Measurements from ENCODE around the gene ACVRL1. TPM values are rescaled to one million over a fixed set of nuclear protein-coding genes. Genes with fewer than 3 reads are reported as not detected.

ACVRL1 gene
- total RNA-seq, 2 experiments from 2014 or later = not detected

DNA sequence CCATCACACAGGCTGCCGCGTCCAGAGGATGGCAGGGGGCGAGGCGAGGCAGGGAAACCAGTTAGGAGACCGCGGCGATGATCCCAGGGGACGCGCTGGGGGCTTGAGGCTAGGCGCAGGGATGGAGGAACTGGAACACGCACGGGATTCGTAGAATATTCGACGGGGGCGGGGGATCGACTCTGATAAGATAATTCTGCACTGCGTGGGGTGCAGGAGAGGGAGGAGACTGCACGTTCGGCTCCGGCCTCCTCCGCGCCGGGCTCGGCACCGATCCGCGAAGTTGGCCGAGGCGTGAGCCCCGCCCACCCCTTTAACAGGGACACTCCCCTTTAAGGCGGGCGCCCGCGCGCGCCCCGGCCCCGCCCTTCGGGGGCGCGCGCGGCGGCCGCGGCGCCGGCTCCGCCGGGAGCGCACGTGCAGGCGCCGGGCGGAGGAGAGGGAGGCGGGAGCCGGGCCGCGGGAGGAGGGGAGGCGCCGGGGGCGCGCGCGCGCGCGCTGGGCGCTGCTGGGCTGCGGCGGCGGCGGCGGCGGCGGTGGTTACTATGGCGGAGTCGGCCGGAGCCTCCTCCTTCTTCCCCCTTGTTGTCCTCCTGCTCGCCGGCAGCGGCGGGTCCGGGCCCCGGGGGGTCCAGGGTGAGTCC lies 44.0 kb downstream of the ACVRL1 start, which contains the start of gene ACVR1B:
ACVR1B (plus strand) TSS at position 501 of the 644 bp plus-strand sequence; CDS start at position 546, 45 bp downstream.
- CTCF ChIA-PET = interaction anchor here (1.0 to 3.8 kb wide), 6 partner anchors 20 to 74 kb away, joined by 3 to 14 read pairs (median 4); no protein-coding TSS in a partner anchor
- Mint-ChIP-seq H3K36me3 (no peaks in the 10 kb centered on the region), H3K27ac (peak within 1 kb of the TSS; percentile 21), H3K4me1 (peaks cover 10% of the 10 kb centered on the region), H3K27me3 (peaks cover 60% of the 10 kb centered on the region), H3K4me3 (peak within 1 kb of the TSS; percentile 83), H3K9me3 (ENCODE audit: low read depth) (peaks cover 2% of the 10 kb centered on the region)
- peak; percentile 88 for DNase-seq
- ATAC-seq = peak; percentile 99

DNA sequence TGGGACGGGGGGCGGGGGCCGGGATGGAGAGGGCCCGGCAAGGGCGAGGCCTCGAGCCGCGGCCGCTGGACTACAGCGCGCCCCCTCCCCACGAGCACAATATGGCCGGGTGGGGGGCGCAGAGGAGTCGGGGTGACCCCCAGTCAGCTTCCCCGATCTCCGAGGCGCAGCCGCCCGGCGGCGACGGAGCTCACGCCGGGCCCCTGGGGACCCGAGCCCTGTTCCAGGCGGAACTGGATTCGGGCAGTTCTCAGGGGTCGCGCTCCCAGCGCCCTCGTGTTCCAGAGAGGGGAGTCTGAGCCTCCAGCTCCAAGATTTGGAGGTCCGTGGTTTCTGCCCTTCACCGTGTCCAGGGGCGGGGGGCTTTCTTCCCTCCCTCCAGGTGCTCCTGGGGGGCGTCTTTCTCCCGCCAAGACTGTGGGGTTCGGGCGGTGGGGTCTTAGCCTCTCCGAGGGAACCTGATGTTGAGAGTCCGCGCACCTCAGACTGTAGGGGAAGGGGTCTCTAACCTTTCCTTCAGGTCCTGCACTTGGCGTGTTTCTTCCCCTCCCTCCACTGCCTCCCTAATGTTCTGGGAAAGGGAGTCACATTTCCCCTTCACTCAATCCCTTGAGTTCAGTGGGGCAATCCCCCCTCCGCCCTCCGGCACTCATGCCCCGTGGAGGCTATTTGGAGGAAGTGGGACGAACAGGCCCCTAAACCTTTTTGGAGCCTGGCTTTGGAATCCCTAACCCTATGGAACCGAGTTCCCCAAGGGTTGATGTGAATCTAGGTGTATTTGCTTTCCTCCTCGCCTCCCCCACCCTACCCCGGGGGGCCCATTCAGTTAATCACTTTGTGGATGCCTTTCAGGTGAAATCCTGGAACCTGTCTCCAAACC lies 44.8 kb downstream of the ACVRL1 start:
- ATAC-seq (no peak), DNase-seq (peak; percentile 38)
- H3K9me3 Mint-ChIP-seq (ENCODE audit: low read depth) = peaks cover 2% of the 10 kb centered on the region
- H3K4me3 Mint-ChIP-seq = peak overlapping the region; percentile 45
- peaks cover 57% of the 10 kb centered on the region for H3K27me3 Mint-ChIP-seq
- CTCF ChIA-PET = interaction anchor here (1.0 to 3.8 kb wide), 3 partner anchors 19 to 73 kb away, joined by 4 to 14 read pairs (median 4); no protein-coding TSS in a partner anchor
- H3K27ac Mint-ChIP-seq = no peak overlapping the region
- H3K36me3 Mint-ChIP-seq = no peaks in the 10 kb centered on the region
- H3K4me1 Mint-ChIP-seq = peaks cover 10% of the 10 kb centered on the region

DNA sequence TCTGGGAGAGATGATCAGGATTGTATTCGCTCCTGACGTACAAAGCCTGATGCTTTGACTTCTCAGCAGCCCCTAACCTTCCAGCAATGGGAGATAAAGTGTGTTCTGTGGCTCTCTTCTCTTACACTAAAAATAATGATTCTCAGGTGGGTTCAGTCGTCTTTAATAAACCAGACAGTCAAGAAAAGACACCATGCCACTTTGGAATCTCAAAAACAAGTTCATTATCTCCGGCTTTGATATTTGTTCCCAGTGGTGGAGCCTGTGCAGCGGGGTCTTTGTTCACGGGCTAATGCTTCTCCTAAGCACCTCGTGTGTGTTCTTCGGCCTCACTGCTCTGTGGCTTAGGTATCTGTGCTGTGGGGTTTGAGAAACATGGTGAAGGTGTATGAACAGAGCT lies 45.8 kb downstream of the ACVRL1 start:
- Mint-ChIP-seq H3K36me3 (no peaks in the 10 kb centered on the region), H3K4me3 (no peak overlapping the region), H3K27ac (no peak overlapping the region), H3K4me1 (peaks cover 10% of the 10 kb centered on the region), H3K9me3 (ENCODE audit: low read depth) (no peaks in the 10 kb centered on the region), H3K27me3 (peaks cover 47% of the 10 kb centered on the region)
- DNase-seq (peak; percentile 1), ATAC-seq (no peak)
- CTCF ChIA-PET = interaction anchor here (0.8 to 1.0 kb wide), 2 partner anchors 18 to 33 kb away, joined by 3 to 6 read pairs; no protein-coding TSS in a partner anchor

- CTCF ChIA-PET = interaction anchor here (0.8 to 1.0 kb wide), 2 partner anchors 17 to 34 kb away, joined by 3 to 6 read pairs; no protein-coding TSS in a partner anchor
- Mint-ChIP-seq H3K27ac (no peak overlapping the region), H3K4me3 (no peak overlapping the region), H3K27me3 (peaks cover 41% of the 10 kb centered on the region), H3K9me3 (ENCODE audit: low read depth) (no peaks in the 10 kb centered on the region), H3K36me3 (no peaks in the 10 kb centered on the region), H3K4me1 (peaks cover 10% of the 10 kb centered on the region)
- DNase-seq (no peak), ATAC-seq (no peak)
These were observed 46.6 kb downstream of the ACVRL1 start for GRCh38 chr12:51953864-51954263.

DNA sequence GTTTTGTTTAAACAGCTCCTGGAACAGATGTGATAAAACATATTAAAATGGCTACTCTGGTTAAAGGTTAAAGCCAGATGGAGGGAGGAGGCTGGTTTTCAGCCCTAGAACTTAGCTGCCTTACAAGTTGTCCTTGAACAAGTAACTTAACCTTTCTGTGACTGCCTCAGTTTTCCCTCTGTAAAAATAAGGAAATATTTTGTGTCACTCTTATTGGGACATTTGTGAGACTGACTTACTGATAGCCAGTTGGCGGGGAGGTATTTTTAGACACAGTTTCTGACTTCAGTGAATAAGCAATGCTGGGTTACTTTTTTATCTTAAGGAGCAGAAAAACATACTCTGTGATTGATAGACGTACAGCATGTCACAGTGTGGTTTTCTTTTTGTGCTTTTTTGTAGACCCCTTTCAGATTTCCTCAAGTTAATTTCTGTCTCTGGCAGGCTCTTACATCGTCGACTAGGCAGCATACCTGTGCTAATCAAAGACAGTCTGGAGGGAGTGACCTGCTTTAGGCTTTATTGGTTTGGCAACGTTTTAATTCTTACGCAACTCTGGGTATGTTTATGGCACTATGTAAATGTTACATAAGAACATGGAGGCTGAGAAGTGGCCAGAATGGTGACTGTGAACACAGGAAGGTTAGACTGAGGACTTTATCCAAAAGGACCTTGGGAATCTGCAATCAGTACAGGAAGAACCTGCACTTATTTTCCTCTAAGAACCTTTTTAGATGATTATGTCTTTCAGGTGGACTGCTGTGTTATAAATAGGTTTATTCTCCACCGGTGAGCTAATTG lies 47.5 kb downstream of the ACVRL1 start:
- Mint-ChIP-seq H3K4me3 (no peak overlapping the region), H3K27me3 (peaks cover 37% of the 10 kb centered on the region), H3K4me1 (peaks cover 10% of the 10 kb centered on the region), H3K36me3 (no peaks in the 10 kb centered on the region), H3K27ac (no peak overlapping the region), H3K9me3 (ENCODE audit: low read depth) (no peaks in the 10 kb centered on the region)
- DNase-seq = no peak
- ATAC-seq = no peak
- CTCF ChIA-PET = interaction anchor here (1.4 to 1.8 kb wide), 2 partner anchors 17 to 38 kb away, joined by 3 to 4 read pairs; no protein-coding TSS in a partner anchor

- H3K27me3 Mint-ChIP-seq = peaks cover 31% of the 10 kb centered on the region
- H3K9me3 Mint-ChIP-seq (ENCODE audit: low read depth) = no peaks in the 10 kb centered on the region
- DNase-seq (peak; percentile 11), ATAC-seq (no peak)
- CTCF ChIA-PET = interaction anchor here (1.4 to 1.8 kb wide), 2 partner anchors 16 to 37 kb away, joined by 3 to 4 read pairs; no protein-coding TSS in a partner anchor
- no peak overlapping the region for H3K4me3 Mint-ChIP-seq
- no peaks in the 10 kb centered on the region for H3K36me3 Mint-ChIP-seq
- peaks cover 10% of the 10 kb centered on the region for H3K4me1 Mint-ChIP-seq
- H3K27ac Mint-ChIP-seq = no peak overlapping the region
These were observed 48.4 kb downstream of the ACVRL1 start for GRCh38 chr12:51955702-51956101.

GRCh38 chr12:51958542-51958941 lies 51.2 kb downstream of the ACVRL1 start:
- Mint-ChIP-seq H3K27ac (no peak overlapping the region), H3K27me3 (peaks cover 16% of the 10 kb centered on the region), H3K4me3 (no peak overlapping the region), H3K36me3 (no peaks in the 10 kb centered on the region), H3K9me3 (ENCODE audit: low read depth) (no peaks in the 10 kb centered on the region), H3K4me1 (peaks cover 2% of the 10 kb centered on the region)
- ATAC-seq = no peak
- DNase-seq = no peak
- CTCF ChIA-PET = interaction anchor here (1.3 to 1.7 kb wide), 2 partner anchors 12 to 18 kb away, joined by 3 to 5 read pairs; no protein-coding TSS in a partner anchor

DNA sequence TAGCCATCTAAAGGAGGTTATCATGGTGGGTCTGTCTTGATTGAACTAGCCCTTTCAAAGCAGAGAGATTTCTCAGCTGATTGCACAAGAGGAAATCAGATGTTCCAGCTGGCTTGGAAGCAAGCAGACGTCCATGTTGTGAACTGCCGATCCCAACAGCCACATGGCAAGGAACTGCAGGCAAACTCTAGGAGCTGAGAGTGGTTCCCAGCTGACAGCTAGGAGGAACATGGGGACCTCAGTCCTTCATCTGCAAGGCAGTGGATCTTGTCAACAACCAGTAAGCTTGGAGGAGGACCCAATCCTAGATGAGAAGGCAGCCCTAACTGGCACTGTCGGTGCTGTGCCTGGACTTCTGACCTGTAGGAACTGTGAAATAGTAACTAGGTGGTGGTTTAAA lies 51.9 kb downstream of the ACVRL1 start:
- ATAC-seq (no peak), DNase-seq (no peak)
- Mint-ChIP-seq H3K36me3 (peaks cover under 1% of the 10 kb centered on the region), H3K4me3 (no peak overlapping the region), H3K9me3 (ENCODE audit: low read depth) (no peaks in the 10 kb centered on the region), H3K27ac (no peak overlapping the region), H3K27me3 (peaks cover 12% of the 10 kb centered on the region), H3K4me1 (peaks cover 2% of the 10 kb centered on the region)
- CTCF ChIA-PET = interaction anchor here (0.7 to 1.9 kb wide), 4 partner anchors 12 to 982 kb away, joined by 3 to 5 read pairs (median 4); no protein-coding TSS in a partner anchor

DNA sequence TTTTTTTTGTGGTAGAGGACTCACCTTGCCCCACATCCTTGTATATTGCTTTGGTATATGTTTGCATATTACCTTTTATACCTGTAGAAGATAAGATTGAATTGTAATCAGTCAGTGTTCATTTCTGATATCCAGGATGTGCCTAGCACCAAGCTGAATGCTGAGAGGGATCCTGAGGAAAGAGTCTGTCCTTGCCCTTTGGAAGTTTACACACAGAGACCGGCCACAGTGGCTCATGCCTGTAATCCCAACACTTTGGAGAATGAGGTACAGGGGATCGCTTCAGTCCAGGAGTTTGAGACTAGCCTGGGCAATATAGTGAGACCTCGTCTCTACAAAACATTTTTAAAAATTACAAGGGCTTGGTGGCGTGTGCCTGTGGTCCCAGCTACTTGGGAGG lies 52.6 kb downstream of the ACVRL1 start:
- Mint-ChIP-seq H3K4me3 (no peak overlapping the region), H3K9me3 (ENCODE audit: low read depth) (no peaks in the 10 kb centered on the region), H3K36me3 (peaks cover 3% of the 10 kb centered on the region), H3K4me1 (peaks cover 2% of the 10 kb centered on the region), H3K27me3 (peaks cover 13% of the 10 kb centered on the region), H3K27ac (no peak overlapping the region)
- CTCF ChIA-PET = interaction anchor here (1.7 to 1.9 kb wide), 2 partner anchors 16 to 21 kb away, joined by 5 read pairs; no protein-coding TSS in a partner anchor
- ATAC-seq (no peak), DNase-seq (no peak)

DNA sequence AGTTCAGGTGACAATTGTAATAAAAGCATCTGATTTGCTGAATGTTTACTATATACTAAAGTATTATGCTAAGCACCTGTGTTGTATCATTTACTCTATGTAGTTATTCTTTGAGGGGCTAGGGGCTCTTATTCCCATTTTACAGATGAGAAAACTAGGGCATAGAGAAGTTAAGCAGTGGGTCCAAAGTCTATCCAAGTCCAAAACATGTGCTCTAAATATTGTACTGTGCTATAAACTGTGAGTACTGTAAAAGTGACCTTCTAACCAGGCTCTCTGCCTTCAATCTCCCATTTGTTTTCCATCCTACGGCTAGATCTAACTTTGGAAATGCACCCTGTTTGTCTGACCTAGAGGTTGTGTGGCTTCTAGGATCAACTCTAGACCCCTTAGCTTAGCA lies 53.2 kb downstream of the ACVRL1 start:
- Mint-ChIP-seq H3K4me1 (no peaks in the 10 kb centered on the region), H3K36me3 (peaks cover 3% of the 10 kb centered on the region), H3K27me3 (peaks cover 14% of the 10 kb centered on the region), H3K9me3 (ENCODE audit: low read depth) (no peaks in the 10 kb centered on the region), H3K4me3 (no peak overlapping the region), H3K27ac (no peak overlapping the region)
- CTCF ChIA-PET = interaction anchor here (1.9 kb wide), 1 partner anchor 20 kb away, joined by 5 read pairs; no protein-coding TSS in a partner anchor
- ATAC-seq (no peak), DNase-seq (no peak)

DNA sequence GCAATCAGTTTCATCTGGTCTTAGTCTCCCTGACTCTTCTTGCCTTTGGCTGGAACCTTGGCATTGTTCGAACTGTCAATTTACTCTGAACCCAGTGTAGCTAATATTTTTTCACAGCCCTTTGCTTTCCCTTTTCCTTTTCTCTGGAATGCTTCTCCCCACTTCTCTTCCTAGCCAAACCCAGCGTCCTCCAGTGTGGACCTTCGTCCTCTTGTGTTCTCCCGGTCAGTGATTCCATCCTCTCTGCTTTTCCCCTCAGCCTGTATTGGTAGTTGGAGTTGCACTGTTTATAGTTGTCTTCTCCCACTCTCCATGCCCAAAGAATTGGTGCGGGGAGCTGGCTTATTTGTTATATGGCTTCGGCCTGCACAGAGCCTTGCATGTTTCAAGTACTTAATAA lies 53.6 kb downstream of the ACVRL1 start:
- no peak for ATAC-seq
- Mint-ChIP-seq H3K4me1 (no peaks in the 10 kb centered on the region), H3K9me3 (ENCODE audit: low read depth) (no peaks in the 10 kb centered on the region), H3K36me3 (peaks cover 5% of the 10 kb centered on the region), H3K27ac (no peak overlapping the region), H3K27me3 (peaks cover 16% of the 10 kb centered on the region), H3K4me3 (no peak overlapping the region)
- CTCF ChIA-PET = interaction anchor here (1.9 kb wide), 1 partner anchor 20 kb away, joined by 5 read pairs; no protein-coding TSS in a partner anchor
- DNase-seq = no peak

GRCh38 chr12:51961834-51962233 lies 54.5 kb downstream of the ACVRL1 start:
- Mint-ChIP-seq H3K27me3 (peaks cover 21% of the 10 kb centered on the region), H3K9me3 (ENCODE audit: low read depth) (no peaks in the 10 kb centered on the region), H3K36me3 (peaks cover 5% of the 10 kb centered on the region), H3K4me3 (no peak overlapping the region), H3K4me1 (no peaks in the 10 kb centered on the region), H3K27ac (no peak overlapping the region)
- DNase-seq (no peak), ATAC-seq (no peak)
- CTCF ChIA-PET = interaction anchor here (0.6 to 1.5 kb wide), 5 partner anchors 9 to 64 kb away, joined by 3 to 11 read pairs (median 3); no protein-coding TSS in a partner anchor

Measured in activated CD8-positive, alpha-beta memory T cell treated with anti-CD3 and anti-CD28 coated beads, Interleukin-2, amount 10 ng/mL, durations not matched to agents 7 days and 5 days (primary cell).